K562 (cell line): ENCODE results near the gene MGP. TPM values are rescaled to one million over a fixed set of nuclear protein-coding genes. Genes with fewer than 3 reads are reported as not detected.
A peak's percentile ranks its signal among the peaks of the same experiment; 100 is the strongest.

ENCODE experiments used
- ATAC-seq: fragments of 200-7000 bp; cut with Tn5 transposase; 3 replicates; pipeline ENCODE4 v1.9.1; 2020; ENCODE audit warnings: moderate library complexity
- BruUV-seq: library from RNA; stranded (reverse); fragments of 400-500 nt; replicated peaks from 2 replicates; lab custom pipeline; 2021; lab: Mats Ljungman, UMichigan
- CTCF ChIA-PET: fragments of 300-600 bp; formaldehyde crosslinking; extraction: SDS; loops from one replicate; lab custom pipeline; 2021; ENCODE audit warnings: low intra/inter-chr PET ratio; lab: Yijun Ruan, JAX
- POLR2A ChIA-PET: fragments of 300-600, 350-650 bp; sonication (Branson Sonifier 250); formaldehyde crosslinking; extraction: SDS; loops from one replicate; lab custom pipeline; 2021; ENCODE audit warnings: antibody characterized with exemption, inconsistent platforms; lab: Yijun Ruan, JAX
- DNase-seq, 4 experiments: peaks; one replicate each; pipeline versions ENCODE4 v3.0.0 to v3.0.0-alpha.2; 2011 to 2018; ENCODE audit warnings: low spot score in 3 of 4, mixed read lengths in 3 of 4; ENCODE audit errors: extremely low read depth in 1 of 4
- FAIRE-seq: peaks from 2 replicates; lab custom pipeline; 2011; peaks lifted over from hg19 to GRCh38; lab: Jason Lieb, UNC
- H2AFZ ChIP-seq: 2 replicates; pipeline ENCODE4 v1.6.0; 2011; ENCODE audit warnings: low read depth, low read length, control low read depth, inconsistent platforms
- H3K27ac ChIP-seq: fragments of 200-600 bp; 3 replicates; pipeline ENCODE4 v1.8.0; 2011; ENCODE audit warnings: low read depth, mild to moderate bottlenecking, control low read depth, inconsistent platforms, low read length, moderate library complexity, mixed read lengths; ENCODE audit errors: extremely low read depth
- H3K27me3 ChIP-seq, 2 experiments: fragments of 300-600 bp in 1 of 2; 2 replicates in 1 of 2; 3 replicates in 1 of 2; pipeline versions ENCODE4 v1.6.0 to v1.8.0; 2011; ENCODE audit warnings: inconsistent platforms in 2 of 2, low read length in 2 of 2, mild to moderate bottlenecking in 1 of 2, mixed read lengths in 1 of 2, moderate library complexity in 1 of 2; ENCODE audit not compliant: control insufficient read depth in 2 of 2, insufficient read depth in 2 of 2
- H3K36me3 ChIP-seq: fragments of 300-600 bp; 3 replicates; pipeline ENCODE4 v1.8.0; 2011; ENCODE audit warnings: mild to moderate bottlenecking, low read length, inconsistent platforms; ENCODE audit not compliant: control insufficient read depth, insufficient read depth
- H3K4me1 ChIP-seq, 2 experiments: fragments of 200-600 bp in 1 of 2; replicated peaks in 1 of 2; 2 replicates in 1 of 2; 3 replicates in 1 of 2; pipeline versions ENCODE4 v1.5.1 to v1.8.0; 2011; ENCODE audit warnings: inconsistent platforms in 2 of 2, low read length in 2 of 2, mild to moderate bottlenecking in 1 of 2, mixed read lengths in 1 of 2, moderate library complexity in 1 of 2; ENCODE audit not compliant: control insufficient read depth in 2 of 2, insufficient read depth in 2 of 2
- H3K4me2 ChIP-seq: 2 replicates; pipeline ENCODE4 v1.6.1; 2011; ENCODE audit warnings: low read length, control low read depth, inconsistent platforms, mixed read lengths; ENCODE audit not compliant: insufficient read depth
- H3K4me3 ChIP-seq: fragments of 200-600 bp; sonication (generic), shearing (Covaris generic); 2 replicates; pipeline ENCODE4 v1.5.1; 2016; ENCODE audit warnings: control low read depth, inconsistent platforms
- H3K79me2 ChIP-seq: fragments of 200-600 bp; 3 replicates; pipeline ENCODE4 v1.8.0; 2011; ENCODE audit warnings: low read length, inconsistent platforms; ENCODE audit not compliant: control insufficient read depth, insufficient read depth
- H3K9ac ChIP-seq, 2 experiments: 2 replicates each; pipeline versions ENCODE4 v1.6.0 to v1.6.1; 2011; ENCODE audit warnings: low read depth in 2 of 2, low read length in 2 of 2, control low read depth in 1 of 2, inconsistent platforms in 1 of 2, mild to moderate bottlenecking in 1 of 2, mixed read lengths in 1 of 2; ENCODE audit not compliant: insufficient read depth in 1 of 2
- H3K9me1 ChIP-seq: one replicate; pipeline ENCODE4 v1.6.0; 2011; ENCODE audit warnings: inconsistent platforms, mild to moderate bottlenecking, low read length, moderate library complexity; ENCODE audit not compliant: control insufficient read depth, insufficient read depth
- H3K9me3 ChIP-seq: replicated peaks from 2 replicates; pipeline ENCODE4 v1.5.1; 2011; ENCODE audit warnings: low read depth, low read length, inconsistent platforms; ENCODE audit not compliant: control insufficient read depth, insufficient read depth
- H4K20me1 ChIP-seq: replicated peaks from 2 replicates; pipeline ENCODE4 v1.6.1; 2011; ENCODE audit warnings: low read length, inconsistent platforms, mixed read lengths; ENCODE audit not compliant: control insufficient read depth, insufficient read depth
- ZNF699 ChIP-seq: fragments of 250-450 bp; sonication (Bioruptor Pico); IDR thresholded peaks from 2 replicates; pipeline ENCODE4 v1.8.0; 2021; ENCODE audit warnings: mild to moderate bottlenecking, moderate library complexity; ENCODE audit not compliant: insufficient replicate concordance
- WGBS: fragments of 100-300 bp; shearing (Covaris generic); methylation state at CpG from one replicate; pipeline ENCODE4 v1.1.6; 2016; ENCODE audit warnings: low coverage, mixed read lengths; ENCODE audit not compliant: insufficient coverage; ENCODE audit errors: missing lambda C conversion rate; 5-methylcytosine and 5-hydroxymethylcytosine counted together
- in situ Hi-C: fragments of 300-500 bp; cut with MboI; formaldehyde crosslinking; loops from 4 replicates; pipeline ENCODE4 v1.15.0; 2018; ENCODE audit warnings: inconsistent platforms, mixed read lengths
- intact Hi-C: fragments of 100-400 bp; cut with micrococcal nuclease; formaldehyde crosslinking; loops from 2 replicates; pipeline ENCODE4 v1.14.2; 2022
- polyA plus RNA-seq, 8 experiments: library from polyadenylated mRNA; depleted of rRNA in 4 of 8; stranded (reverse) in 5 of 8; unstranded in 3 of 8; fragments of >200 nt; fragmentation: Nextera tagmentation in 2 of 8; fragmentation: Illumina TruSeq in 1 of 8; extraction: Ambion mirVana in 2 of 8; extraction: Trizol in 1 of 8; gene quantifications; 2 replicates each; pipeline versions ENCODE4 v1.2.1 to v1.2.3, GENCODE V29; 2011 to 2014; ENCODE audit warnings: inconsistent platforms in 1 of 8, missing spikeins in 1 of 8
- total RNA-seq, 7 experiments: library from RNA; depleted of rRNA in 6 of 7; stranded (reverse); fragments of >200 nt in 6 of 7; fragmentation: Illumina TruSeq in 2 of 7; extraction: Trizol in 2 of 7; gene quantifications; 2 replicates each; pipeline versions ENCODE4 v1.2.1 to v1.2.3, GENCODE V29; 2011 to 2021; ENCODE audit warnings: low replicate concordance in 1 of 7
- TF ChIP-seq, protein P1 (sequence below): sonication (generic); formaldehyde crosslinking; IDR thresholded peaks from 2 replicates; pipeline ENCODE4 v1.8.1; 2023; ENCODE audit warnings: mild to moderate bottlenecking, missing genetic modification reagents
- TF ChIP-seq, protein P2 (sequence below): sonication (generic); formaldehyde crosslinking; IDR thresholded peaks from 2 replicates; pipeline ENCODE4 v1.9.0; 2022; ENCODE audit warnings: mild to moderate bottlenecking, missing genetic modification reagents
- TF ChIP-seq, protein P3 (sequence below): fragments of 450-650 bp; IDR thresholded peaks from 2 replicates; pipeline ENCODE4 v1.6.1; 2016; ENCODE audit warnings: missing biosample characterization, missing genetic modification characterization

MGP gene
- total and polyA plus RNA-seq, 9 of the 15 experiments (the other 6 are each of a cell fraction or from before 2014, with no cell fraction given): 1.2 TPM; not detected in 8

DNA sequence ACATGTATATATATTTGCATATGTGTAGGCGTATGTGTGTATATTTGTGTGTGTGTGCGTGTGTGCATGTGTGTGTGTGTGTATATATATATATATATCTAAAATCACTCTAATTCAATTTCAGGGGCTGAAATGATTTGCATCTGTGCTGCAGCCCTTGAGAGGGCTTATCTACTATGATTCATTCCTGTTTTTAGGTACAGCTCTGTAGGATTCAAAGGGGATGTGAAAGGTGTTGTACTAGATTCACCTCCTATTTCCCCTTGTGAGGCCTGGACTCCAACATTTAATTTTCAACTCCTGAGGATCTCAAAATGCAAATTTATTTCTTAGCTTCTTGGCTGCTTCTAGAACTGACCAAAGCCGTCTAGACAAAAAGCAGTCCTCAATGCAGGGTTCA is 41.6 kb upstream of the MGP start:
- intact Hi-C loops: loop anchor here (10.0 kb wide), 1 partner anchor 82 kb away; the partner anchor contains the start of gene ART4
- no peak overlapping the region for H3K4me2 ChIP-seq
- no peak for ATAC-seq
- H3K9me3 ChIP-seq: no peaks in the 10 kb centered on the region
- no peak overlapping the region for H3K9ac ChIP-seq
- no TSS peak for BruUV-seq
- no peaks in the 10 kb centered on the region for H3K79me2 ChIP-seq
- ChIA-PET POLR2A (no interaction called here), CTCF (no interaction called here)
- in situ Hi-C loops: no loop called here
- DNase-seq: no peak
- 5% methylated on average over 3 of the region's 3 CpGs for WGBS
- no peaks in the 10 kb centered on the region for H3K36me3 ChIP-seq
- TF ChIP-seq, protein P1, sequence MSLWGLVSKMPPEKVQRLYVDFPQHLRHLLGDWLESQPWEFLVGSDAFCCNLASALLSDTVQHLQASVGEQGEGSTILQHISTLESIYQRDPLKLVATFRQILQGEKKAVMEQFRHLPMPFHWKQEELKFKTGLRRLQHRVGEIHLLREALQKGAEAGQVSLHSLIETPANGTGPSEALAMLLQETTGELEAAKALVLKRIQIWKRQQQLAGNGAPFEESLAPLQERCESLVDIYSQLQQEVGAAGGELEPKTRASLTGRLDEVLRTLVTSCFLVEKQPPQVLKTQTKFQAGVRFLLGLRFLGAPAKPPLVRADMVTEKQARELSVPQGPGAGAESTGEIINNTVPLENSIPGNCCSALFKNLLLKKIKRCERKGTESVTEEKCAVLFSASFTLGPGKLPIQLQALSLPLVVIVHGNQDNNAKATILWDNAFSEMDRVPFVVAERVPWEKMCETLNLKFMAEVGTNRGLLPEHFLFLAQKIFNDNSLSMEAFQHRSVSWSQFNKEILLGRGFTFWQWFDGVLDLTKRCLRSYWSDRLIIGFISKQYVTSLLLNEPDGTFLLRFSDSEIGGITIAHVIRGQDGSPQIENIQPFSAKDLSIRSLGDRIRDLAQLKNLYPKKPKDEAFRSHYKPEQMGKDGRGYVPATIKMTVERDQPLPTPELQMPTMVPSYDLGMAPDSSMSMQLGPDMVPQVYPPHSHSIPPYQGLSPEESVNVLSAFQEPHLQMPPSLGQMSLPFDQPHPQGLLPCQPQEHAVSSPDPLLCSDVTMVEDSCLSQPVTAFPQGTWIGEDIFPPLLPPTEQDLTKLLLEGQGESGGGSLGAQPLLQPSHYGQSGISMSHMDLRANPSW (CRISPR knock-in tag): no peak
- TF ChIP-seq ZNF699 (CRISPR knock-in tag): no peak
- H3K9me1 ChIP-seq: no peaks in the 10 kb centered on the region
- no peaks in the 10 kb centered on the region for H3K27me3 ChIP-seq
- no peaks in the 10 kb centered on the region; a peak in 1 of 5 replicates for H3K4me1 ChIP-seq
- FAIRE-seq: no peak
- no peaks in the 10 kb centered on the region for H4K20me1 ChIP-seq
- no peak overlapping the region for H3K4me3 ChIP-seq
- H2AFZ ChIP-seq: no peak overlapping the region
- no peak overlapping the region for H3K27ac ChIP-seq

DNA sequence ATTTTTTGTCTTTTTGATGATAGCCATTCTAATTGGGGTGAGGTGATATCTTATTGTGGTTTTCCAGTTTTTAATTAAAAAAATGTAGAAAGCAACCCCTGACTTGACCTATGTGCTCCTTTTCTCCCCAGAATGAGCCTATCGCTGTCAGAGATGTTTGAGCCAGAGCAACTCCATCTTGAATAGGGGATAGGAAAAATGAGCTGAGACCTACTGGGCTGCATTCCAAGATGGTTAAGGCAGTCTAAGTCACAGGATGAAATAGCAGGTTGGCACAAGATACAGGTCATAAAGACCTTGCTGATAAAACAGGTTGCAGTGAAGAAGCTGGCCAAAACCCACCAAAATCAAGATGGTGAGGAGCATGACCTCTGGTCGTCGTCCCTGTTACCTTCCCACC is 38.9 kb upstream of the MGP start:
- intact Hi-C loops: loop anchor here (10.0 kb wide), 1 partner anchor 80 kb away; the partner anchor contains the start of gene ART4
- ChIA-PET POLR2A (no interaction called here), CTCF (no interaction called here)
- no peak overlapping the region for H2AFZ ChIP-seq
- no peaks in the 10 kb centered on the region; a peak in 1 of 5 replicates for H3K4me1 ChIP-seq
- WGBS: 9% methylated on average over 3 of the region's 3 CpGs
- no peak overlapping the region for H3K27ac ChIP-seq
- FAIRE-seq (no peak), ATAC-seq (no peak), DNase-seq (no peak)
- no peaks in the 10 kb centered on the region for H3K9me1 ChIP-seq
- H3K79me2 ChIP-seq: no peaks in the 10 kb centered on the region
- in situ Hi-C loops: no loop called here
- BruUV-seq: no TSS peak
- H3K4me3 ChIP-seq: no peak overlapping the region
- H4K20me1 ChIP-seq: no peaks in the 10 kb centered on the region
- no peaks in the 10 kb centered on the region for H3K36me3 ChIP-seq
- H3K9ac ChIP-seq: no peak overlapping the region
- H3K9me3 ChIP-seq: no peaks in the 10 kb centered on the region
- no peaks in the 10 kb centered on the region for H3K27me3 ChIP-seq
- no peak overlapping the region for H3K4me2 ChIP-seq
- TF ChIP-seq, protein P2, sequence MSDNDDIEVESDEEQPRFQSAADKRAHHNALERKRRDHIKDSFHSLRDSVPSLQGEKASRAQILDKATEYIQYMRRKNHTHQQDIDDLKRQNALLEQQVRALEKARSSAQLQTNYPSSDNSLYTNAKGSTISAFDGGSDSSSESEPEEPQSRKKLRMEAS: no peak
- TF ChIP-seq, protein P3, sequence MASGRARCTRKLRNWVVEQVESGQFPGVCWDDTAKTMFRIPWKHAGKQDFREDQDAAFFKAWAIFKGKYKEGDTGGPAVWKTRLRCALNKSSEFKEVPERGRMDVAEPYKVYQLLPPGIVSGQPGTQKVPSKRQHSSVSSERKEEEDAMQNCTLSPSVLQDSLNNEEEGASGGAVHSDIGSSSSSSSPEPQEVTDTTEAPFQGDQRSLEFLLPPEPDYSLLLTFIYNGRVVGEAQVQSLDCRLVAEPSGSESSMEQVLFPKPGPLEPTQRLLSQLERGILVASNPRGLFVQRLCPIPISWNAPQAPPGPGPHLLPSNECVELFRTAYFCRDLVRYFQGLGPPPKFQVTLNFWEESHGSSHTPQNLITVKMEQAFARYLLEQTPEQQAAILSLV (tag): peak; percentile 71; the same call in 1 of the 2 replicates
